Measurements from ENCODE around the gene TET1.
"Not testable (repeated sequence)": the region's sequence is repeated elsewhere in the genome, so short reads cannot be mapped to it uniquely, and the experiment has no call there.

TET1 gene

DNA sequence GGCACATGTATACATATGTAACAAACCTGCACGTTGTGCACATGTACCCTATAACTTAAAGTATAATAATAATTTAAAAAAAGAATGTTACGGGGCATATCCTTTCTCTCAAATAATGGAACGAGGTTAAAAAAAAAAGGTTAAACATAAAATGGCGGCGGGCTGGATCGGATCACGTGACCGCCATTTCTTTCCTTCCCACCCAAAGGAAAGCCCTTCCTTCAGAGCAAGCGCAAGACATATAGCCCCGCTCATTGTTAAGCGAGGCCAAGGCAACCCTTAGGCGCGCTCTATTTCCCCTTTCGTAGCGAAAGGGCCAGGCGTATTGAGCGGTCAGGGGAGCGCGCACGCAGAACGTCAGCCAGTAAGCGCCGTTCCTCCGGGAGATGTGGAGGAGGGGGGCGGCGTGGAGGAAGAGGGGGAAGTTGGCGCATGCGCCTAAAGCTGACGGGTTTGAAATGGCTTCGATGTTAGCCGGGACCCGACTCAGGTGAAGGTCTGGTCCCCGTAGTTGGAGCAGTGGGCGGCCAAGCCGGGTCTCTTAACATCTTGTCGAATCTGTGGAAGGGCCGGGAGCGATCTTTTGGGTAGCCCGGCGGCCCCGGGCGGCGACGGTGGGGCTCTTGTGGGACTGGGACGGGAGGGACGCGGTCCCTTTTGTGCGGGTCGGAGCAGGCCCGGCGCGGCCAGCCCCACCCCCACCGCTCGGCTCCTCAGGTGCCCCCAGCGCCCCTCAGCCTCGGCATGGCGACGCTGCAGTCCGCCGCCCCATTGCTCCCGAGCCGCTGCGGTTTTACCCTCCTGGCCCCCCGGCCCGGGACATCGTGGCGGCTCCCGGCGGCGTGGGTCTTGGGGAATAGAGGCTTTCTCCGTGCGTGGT lies 160.9 kb downstream of the TET1 start, which contains the start of gene CCAR1:
TSS of gene CCAR1 (plus strand) at position 447 of the 880 bp plus-strand sequence. CDS start 1,266 bp downstream, outside the sequence.
- DNase-seq (ENCODE audit: low spot score in 2 of 2) = peak; percentile 98
- peak within 1 kb of the TSS; percentile 76 for H3K4me3 ChIP-seq
- H3K36me3 ChIP-seq (replicated peaks) = peaks cover 25% of the 10 kb centered on the region
- no peaks in the 10 kb centered on the region; the same call in 1 of the 2 replicates for H3K4me1 ChIP-seq
- in situ Hi-C loops (cut with MboI; ENCODE audit: low sequenced_read_pairs) = no loop called here
- peaks cover 2% of the 10 kb centered on the region; the same call in 1 of the 2 replicates for H3K9me3 ChIP-seq
- no peaks in the 10 kb centered on the region for H3K27me3 ChIP-seq (ENCODE audit: low read depth)

DNA sequence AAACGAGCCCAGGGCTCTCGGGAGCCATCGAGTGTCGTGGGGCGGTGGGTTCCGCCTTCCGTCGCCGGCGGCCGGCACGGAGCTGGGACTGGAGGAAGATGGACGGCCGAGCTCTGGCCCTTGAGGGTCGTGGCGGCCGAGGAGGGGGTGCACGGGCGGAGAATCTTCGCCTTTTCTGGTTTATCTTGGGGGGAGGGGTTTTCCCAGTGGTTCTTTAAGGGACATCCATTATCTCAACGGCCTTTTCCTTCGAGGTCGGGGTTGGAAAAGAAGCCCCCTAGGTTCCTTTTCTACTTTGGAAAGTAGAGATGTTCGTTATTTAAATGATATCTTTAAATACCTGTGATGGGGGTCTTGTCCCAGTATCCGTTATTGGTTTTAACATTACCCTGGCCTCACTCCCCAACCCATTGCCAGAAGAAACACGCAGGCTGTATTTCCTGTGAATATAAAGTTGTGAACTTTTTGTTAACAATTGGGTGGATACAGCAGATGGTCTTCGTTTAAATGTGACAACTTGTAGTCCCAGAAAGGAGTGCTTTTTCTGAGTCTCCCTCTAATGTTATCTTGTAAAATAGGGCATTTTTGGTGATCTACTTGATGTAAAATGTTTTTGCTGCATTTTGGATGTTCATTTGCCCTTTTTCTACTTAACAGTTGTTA lies 161.7 kb downstream of the TET1 start:
- Histone ChIP-seq H3K27me3 (ENCODE audit: low read depth) (no peaks in the 10 kb centered on the region), H3K4me1 (no peaks in the 10 kb centered on the region; the same call in 1 of the 2 replicates), H3K4me3 (peak overlapping the region; percentile 76), H3K9me3 (peaks cover 2% of the 10 kb centered on the region; the same call in 1 of the 2 replicates), H3K36me3 (replicated peaks) (peaks cover 33% of the 10 kb centered on the region)
- in situ Hi-C loops (cut with MboI; ENCODE audit: low sequenced_read_pairs) = no loop called here
- no peak for DNase-seq (ENCODE audit: low spot score in 2 of 2)

DNA sequence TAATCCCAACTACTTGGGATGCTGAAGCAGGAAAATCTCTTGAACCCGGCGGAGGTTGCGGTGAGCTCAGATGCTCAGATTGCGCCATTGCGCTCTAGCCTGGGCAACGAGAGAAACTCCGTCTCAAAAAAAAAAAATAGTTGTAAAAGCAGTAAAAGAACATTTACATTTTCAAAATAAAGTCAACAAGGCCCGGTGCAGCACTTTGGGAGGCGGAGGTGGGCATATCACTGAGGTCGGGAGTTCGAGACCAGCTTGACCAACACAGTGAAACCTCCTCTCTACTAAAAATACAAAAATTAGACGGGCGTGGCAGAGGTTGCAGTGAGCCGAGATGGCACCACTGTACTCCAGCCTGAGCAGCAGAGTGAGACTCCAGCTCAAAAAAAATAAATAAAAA lies 164.9 kb downstream of the TET1 start:
- H3K27me3 ChIP-seq (ENCODE audit: low read depth) = no peaks in the 10 kb centered on the region
- peaks cover under 1% of the 10 kb centered on the region; the same call in 1 of the 2 replicates for H3K9me3 ChIP-seq
- no peaks in the 10 kb centered on the region; the same call in 1 of the 2 replicates for H3K4me1 ChIP-seq
- H3K4me3 ChIP-seq = no peak overlapping the region
- in situ Hi-C loops (cut with MboI; ENCODE audit: low sequenced_read_pairs) = no loop called here
- DNase-seq (ENCODE audit: low spot score in 2 of 2) = no peak
- H3K36me3 ChIP-seq (replicated peaks) = peaks cover 53% of the 10 kb centered on the region

DNA sequence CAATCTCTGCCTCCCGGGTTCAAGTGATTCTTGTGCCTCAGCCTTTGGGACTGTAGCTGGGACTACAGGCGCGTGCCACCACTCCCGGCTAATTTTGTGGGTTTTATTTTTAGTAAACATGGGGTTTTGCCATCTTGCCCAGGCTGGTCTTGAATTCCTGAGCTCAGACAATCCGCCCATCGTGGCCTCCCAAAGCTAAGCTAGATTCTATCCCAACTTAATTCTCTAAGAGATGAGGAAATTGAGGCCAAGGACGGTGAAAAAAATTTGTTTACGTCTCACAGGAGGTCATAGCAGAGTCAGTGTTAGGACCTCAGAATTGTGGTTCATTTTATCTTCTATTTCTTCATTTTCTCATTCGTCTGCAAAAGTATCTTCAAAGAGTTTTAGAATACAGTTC lies 167.0 kb downstream of the TET1 start:
- no peaks in the 10 kb centered on the region for H3K27me3 ChIP-seq (ENCODE audit: low read depth)
- H3K4me1 ChIP-seq = no peaks in the 10 kb centered on the region; the same call in 1 of the 2 replicates
- peaks cover 69% of the 10 kb centered on the region for H3K36me3 ChIP-seq (replicated peaks)
- H3K4me3 ChIP-seq = no peak overlapping the region
- H3K9me3 ChIP-seq = no peaks in the 10 kb centered on the region
- no peak for DNase-seq (ENCODE audit: low spot score in 2 of 2)
- in situ Hi-C loops (cut with MboI; ENCODE audit: low sequenced_read_pairs) = no loop called here

DNA sequence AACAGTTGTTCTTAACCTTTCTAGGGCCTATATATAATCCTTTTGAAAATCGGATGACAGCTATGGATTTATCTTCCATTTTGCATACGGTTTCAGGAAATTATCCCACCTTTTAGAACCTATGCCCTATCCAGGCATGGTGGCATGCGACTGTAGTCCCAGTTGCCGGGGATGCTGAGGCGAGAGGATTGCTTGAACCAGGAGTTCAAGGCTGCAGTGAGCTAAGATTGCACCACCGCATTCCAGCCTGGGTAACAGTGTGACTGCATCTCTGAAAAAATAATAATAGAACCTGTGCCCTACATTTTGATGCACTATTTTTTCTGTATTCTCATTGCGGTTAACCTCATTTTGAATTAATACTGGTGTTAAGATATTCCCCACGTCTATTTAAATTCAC lies 172.5 kb downstream of the TET1 start:
- Histone ChIP-seq H3K9me3 (no peaks in the 10 kb centered on the region; the same call in 1 of the 2 replicates), H3K36me3 (replicated peaks) (peaks cover 82% of the 10 kb centered on the region), H3K4me3 (no peak overlapping the region), H3K27me3 (ENCODE audit: low read depth) (no peaks in the 10 kb centered on the region), H3K4me1 (no peaks in the 10 kb centered on the region)
- no peak for DNase-seq (ENCODE audit: low spot score in 2 of 2)
- in situ Hi-C loops (cut with MboI; ENCODE audit: low sequenced_read_pairs) = no loop called here

DNA sequence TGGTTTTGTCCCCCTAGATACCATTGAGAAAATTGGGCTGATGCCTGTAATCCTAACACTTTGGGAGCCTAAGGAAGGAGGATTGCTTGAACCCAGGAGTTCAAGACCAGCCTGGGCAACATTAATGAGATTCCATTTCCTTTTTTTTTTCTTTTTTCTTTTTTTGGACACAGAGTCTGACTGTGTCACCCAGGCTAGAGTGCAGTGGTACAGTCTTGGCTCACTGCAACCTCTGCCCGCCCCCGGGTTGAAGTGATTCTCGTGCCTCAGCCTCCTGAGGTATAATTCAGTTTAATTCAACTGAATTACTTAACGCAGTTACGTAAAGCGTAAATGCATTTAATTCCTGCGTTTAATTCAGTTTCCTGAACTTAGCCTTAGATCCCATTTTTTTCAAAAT lies 174.2 kb downstream of the TET1 start:
- in situ Hi-C loops (cut with MboI; ENCODE audit: low sequenced_read_pairs) = no loop called here
- Histone ChIP-seq H3K27me3 (ENCODE audit: low read depth) (no peaks in the 10 kb centered on the region), H3K36me3 (replicated peaks) (peaks cover 85% of the 10 kb centered on the region), H3K4me1 (peaks cover 4% of the 10 kb centered on the region), H3K4me3 (no peak overlapping the region), H3K9me3 (no peaks in the 10 kb centered on the region; the same call in 1 of the 2 replicates)
- DNase-seq (ENCODE audit: low spot score in 2 of 2) = no peak

DNA sequence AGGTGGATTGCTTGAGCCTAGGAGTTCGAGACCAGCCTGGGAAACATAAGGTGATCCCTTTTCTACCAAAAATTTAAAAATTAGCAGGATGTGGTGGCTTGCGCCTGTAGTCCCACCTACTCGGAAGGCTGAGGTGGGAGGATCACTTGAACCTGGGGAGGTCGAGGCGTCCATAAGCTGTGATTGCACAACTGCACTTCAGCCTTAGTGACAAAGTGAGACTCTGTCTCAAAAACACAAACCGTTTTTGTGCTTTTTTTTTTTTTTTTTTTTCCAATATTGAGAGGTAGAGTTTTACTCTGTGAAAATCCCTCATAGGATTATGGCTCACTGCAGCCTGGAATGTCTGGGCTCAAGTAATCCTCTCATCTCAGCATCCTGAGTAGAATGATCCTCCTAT lies 175.0 kb downstream of the TET1 start:
- no peak overlapping the region for H3K4me3 ChIP-seq
- peaks cover 93% of the 10 kb centered on the region for H3K36me3 ChIP-seq (replicated peaks)
- no peaks in the 10 kb centered on the region; the same call in 1 of the 2 replicates for H3K9me3 ChIP-seq
- in situ Hi-C loops (cut with MboI; ENCODE audit: low sequenced_read_pairs) = no loop called here
- no peak for DNase-seq (ENCODE audit: low spot score in 2 of 2)
- no peaks in the 10 kb centered on the region for H3K27me3 ChIP-seq (ENCODE audit: low read depth)
- H3K4me1 ChIP-seq = peaks cover 4% of the 10 kb centered on the region

DNA sequence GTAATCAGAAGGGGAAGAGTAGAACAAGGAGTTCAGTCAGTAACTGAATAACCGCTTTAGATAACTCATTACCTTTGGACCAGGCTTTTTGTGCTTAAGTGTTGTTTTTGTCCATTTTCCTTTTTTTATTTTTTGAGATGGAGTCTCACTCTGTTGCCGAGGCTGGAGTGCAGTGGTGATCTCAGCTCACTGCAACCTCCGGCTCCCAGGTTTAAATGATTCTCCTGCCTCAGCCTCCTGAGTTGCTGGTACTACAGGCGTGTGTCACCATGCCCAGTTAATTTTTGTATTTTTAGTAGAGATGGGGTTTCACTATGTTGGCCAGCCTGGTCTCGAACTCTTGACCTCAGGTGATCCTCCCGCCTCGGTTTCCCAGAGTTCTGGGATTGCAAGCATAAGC lies 175.6 kb downstream of the TET1 start:
- H3K4me3 ChIP-seq; in situ Hi-C loops (cut with MboI; ENCODE audit: low sequenced_read_pairs); H3K4me1 ChIP-seq; H3K27me3 ChIP-seq (ENCODE audit: low read depth); H3K9me3 ChIP-seq; DNase-seq (ENCODE audit: low spot score in 2 of 2): not testable (repeated sequence)
- peaks cover 94% of the 10 kb centered on the region for H3K36me3 ChIP-seq (replicated peaks)

DNA sequence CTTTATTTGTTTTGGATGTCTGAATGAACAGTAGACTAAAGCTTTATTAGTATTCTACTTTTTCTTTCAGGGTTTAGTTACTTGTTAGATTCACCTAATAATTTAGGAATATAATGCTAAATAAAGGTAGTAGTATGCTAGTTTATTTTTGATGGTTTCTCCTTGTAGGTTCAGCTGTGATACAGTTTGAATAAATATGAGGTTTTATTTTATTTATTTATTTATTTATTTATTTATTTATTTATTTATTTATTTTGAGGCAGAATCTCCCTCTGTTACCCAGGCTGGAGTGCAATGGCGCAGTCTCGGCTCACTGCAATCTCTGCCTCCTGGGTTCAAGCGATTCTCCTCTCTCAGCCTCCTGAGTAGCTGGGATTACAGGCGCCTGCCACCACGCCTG lies 180.5 kb downstream of the TET1 start:
- H3K9me3 ChIP-seq; H3K4me1 ChIP-seq; DNase-seq (ENCODE audit: low spot score in 2 of 2); H3K27me3 ChIP-seq (ENCODE audit: low read depth); in situ Hi-C loops (cut with MboI; ENCODE audit: low sequenced_read_pairs); H3K4me3 ChIP-seq: not testable (repeated sequence)
- H3K36me3 ChIP-seq (replicated peaks) = peaks cover 95% of the 10 kb centered on the region

DNA sequence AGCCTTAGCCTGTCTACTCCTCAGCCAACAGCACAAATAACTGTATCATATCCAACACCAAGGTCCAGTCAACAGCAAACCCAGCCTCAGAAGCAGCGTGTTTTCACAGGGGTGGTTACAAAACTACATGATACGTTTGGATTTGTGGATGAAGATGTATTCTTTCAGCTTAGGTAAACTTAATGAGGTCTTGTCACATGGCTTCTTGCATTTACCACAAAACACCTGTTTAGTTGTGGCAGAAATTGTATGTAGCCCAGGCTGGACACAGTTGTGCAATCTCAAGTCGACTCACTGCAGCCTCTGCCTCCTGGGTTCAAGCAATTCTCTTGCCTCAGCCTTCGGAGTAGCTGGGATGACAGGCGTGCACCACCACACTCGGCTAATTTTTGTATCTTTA lies 182.3 kb downstream of the TET1 start:
- no peak for DNase-seq (ENCODE audit: low spot score in 2 of 2)
- Histone ChIP-seq H3K9me3 (no peaks in the 10 kb centered on the region), H3K27me3 (ENCODE audit: low read depth) (no peaks in the 10 kb centered on the region), H3K4me1 (peaks cover 4% of the 10 kb centered on the region), H3K36me3 (replicated peaks) (peaks cover 92% of the 10 kb centered on the region), H3K4me3 (no peak overlapping the region)
- in situ Hi-C loops (cut with MboI; ENCODE audit: low sequenced_read_pairs) = no loop called here

Measured in HAP-1 (cell line).